HepG2 (cell line): ENCODE results near the gene ENTPD2. TPM values are rescaled to one million over a fixed set of nuclear protein-coding genes. Genes with fewer than 3 reads are reported as not detected.

Experiments used
- ATAC-seq: fragments of 200-7000 bp; cut with Tn5 transposase; 3 replicates; pipeline ENCODE4 v1.9.1; 2020; ENCODE audit warnings: mild to moderate bottlenecking, moderate library complexity
- BruUV-seq: library from RNA; stranded (reverse); fragments of 400-500 nt; replicated peaks from 2 replicates; lab custom pipeline; 2021; lab: Mats Ljungman, UMichigan
- CTCF ChIA-PET: fragments of 300-600 bp; formaldehyde crosslinking; extraction: SDS; loops from one replicate; lab custom pipeline; 2021; ENCODE audit warnings: low total read pairs, inconsistent platforms, low intra/inter-chr PET ratio; lab: Yijun Ruan, JAX
- POLR2A ChIA-PET: fragments of 350-600 bp; sonication (Branson Sonifier 250); formaldehyde crosslinking; loops from one replicate; lab custom pipeline; 2020; ENCODE audit warnings: antibody characterized with exemption, inconsistent platforms; lab: Yijun Ruan, JAX
- DNase-seq: peaks from one replicate; pipeline ENCODE4 v3.0.0-alpha.2; 2015; ENCODE audit warnings: low spot score
- FAIRE-seq: peaks from 3 replicates; lab custom pipeline; 2011; peaks lifted over from hg19 to GRCh38; lab: Jason Lieb, UNC
- H2AFZ ChIP-seq: one replicate; pipeline ENCODE4 v1.6.1; 2011; ENCODE audit warnings: low read length, inconsistent platforms
- H3K27ac ChIP-seq: fragments of 300-600 bp; 3 replicates; pipeline ENCODE4 v1.8.0; 2011; ENCODE audit warnings: mixed run types, mild to moderate bottlenecking, mixed read lengths, low read length, inconsistent platforms; ENCODE audit not compliant: insufficient read depth; ENCODE audit errors: extremely low read length
- H3K27me3 ChIP-seq, 2 experiments: fragments of 200-600 bp in 1 of 2; 2 replicates in 1 of 2; 3 replicates in 1 of 2; pipeline versions ENCODE4 v1.6.0 to v1.8.0; 2011; ENCODE audit warnings: low read length in 2 of 2, mild to moderate bottlenecking in 2 of 2, moderate library complexity in 2 of 2, inconsistent platforms in 1 of 2; ENCODE audit not compliant: insufficient read depth in 2 of 2, control insufficient read depth in 1 of 2
- H3K36me3 ChIP-seq, 2 experiments: fragments of 200-600 bp in 1 of 2; replicated peaks in 1 of 2; 2 replicates in 1 of 2; 3 replicates in 1 of 2; pipeline versions ENCODE4 v1.5.1 to v1.8.0; 2011; ENCODE audit warnings: low read length in 2 of 2, inconsistent platforms in 1 of 2; ENCODE audit not compliant: insufficient read depth in 2 of 2, control insufficient read depth in 1 of 2
- H3K4me1 ChIP-seq: 2 replicates; pipeline ENCODE4 v1.5.1; 2012; ENCODE audit warnings: low read length, inconsistent platforms; ENCODE audit not compliant: insufficient read depth
- H3K4me2 ChIP-seq: 2 replicates; pipeline ENCODE4 v1.6.0; 2011; ENCODE audit warnings: low read depth, low read length, inconsistent platforms
- H3K4me3 ChIP-seq, 3 experiments: fragments of 200-600 bp in 1 of 3; sonication (generic), shearing (Covaris generic) in 1 of 3; replicated peaks in 1 of 3; 2 replicates each; pipeline ENCODE4 v1.5.1; 2011 to 2016; ENCODE audit warnings: low read length in 3 of 3, inconsistent platforms in 2 of 3, low read depth in 2 of 3, mild to moderate bottlenecking in 2 of 3, control low read depth in 1 of 3, mixed read lengths in 1 of 3; ENCODE audit not compliant: insufficient read depth in 1 of 3
- H3K79me2 ChIP-seq: one replicate; pipeline ENCODE4 v1.6.1; 2011; ENCODE audit warnings: low read length, inconsistent platforms; ENCODE audit not compliant: insufficient read depth
- H3K9ac ChIP-seq: 2 replicates; pipeline ENCODE4 v1.6.0; 2011; ENCODE audit warnings: mild to moderate bottlenecking, low read depth, low read length, inconsistent platforms; ENCODE audit not compliant: insufficient read depth
- H3K9me3 ChIP-seq: 2 replicates; pipeline ENCODE4 v1.5.1; 2012; ENCODE audit warnings: mild to moderate bottlenecking, low read length
- H4K20me1 ChIP-seq: 2 replicates; pipeline ENCODE4 v1.6.0; 2011; ENCODE audit warnings: inconsistent platforms, mild to moderate bottlenecking, low read length, moderate library complexity; ENCODE audit not compliant: insufficient read depth
- CEBPB ChIP-seq: IDR thresholded peaks from 2 replicates; pipeline ENCODE4 v1.6.1; 2011; ENCODE audit warnings: low read depth, low read length, improper control_type of control experiment, borderline replicate concordance
- CREB1 ChIP-seq, 2 experiments: fragments of 450-650 bp in 1 of 2; IDR thresholded peaks; 2 replicates each; pipeline ENCODE4 v1.6.1; 2016 to 2017; ENCODE audit warnings: control low read depth in 1 of 2, mild to moderate bottlenecking in 1 of 2, missing compliant biosample characterization in 1 of 2, missing genetic modification characterization in 1 of 2
- ETS1 ChIP-seq: sonication (generic); formaldehyde crosslinking; IDR thresholded peaks from 2 replicates; pipeline ENCODE4 v1.4.0; 2020; ENCODE audit warnings: missing genetic modification reagents
- GZF1 ChIP-seq: sonication (generic); formaldehyde crosslinking; IDR thresholded peaks from 2 replicates; pipeline ENCODE4 v1.5.1; 2020; ENCODE audit warnings: mild to moderate bottlenecking, missing genetic modification reagents
- HIC2 ChIP-seq: sonication (generic); formaldehyde crosslinking; IDR thresholded peaks from 2 replicates; pipeline ENCODE4 v1.9.0; 2022; ENCODE audit warnings: low read depth, missing genetic modification reagents
- HNRNPH1 ChIP-seq: fragments of 200-400 bp; formaldehyde crosslinking; optimal IDR thresholded peaks from 2 replicates; pipeline ENCODE3; 2017; ENCODE audit warnings: mild to moderate bottlenecking, low read depth, low read length
- IRF9 ChIP-seq: sonication (generic); formaldehyde crosslinking; IDR thresholded peaks from 2 replicates; pipeline ENCODE4 v1.8.0; 2022; ENCODE audit warnings: missing genetic modification reagents, mild to moderate bottlenecking, borderline replicate concordance
- KDM3A ChIP-seq: IDR thresholded peaks from 2 replicates; pipeline ENCODE4 v1.6.1; 2018; ENCODE audit warnings: low read depth, missing compliant biosample characterization
- MAF1 ChIP-seq: sonication (generic); formaldehyde crosslinking; IDR thresholded peaks from 2 replicates; pipeline ENCODE4 v1.5.0; 2020; ENCODE audit warnings: missing genetic modification reagents, borderline replicate concordance
- SETDB1 ChIP-seq: sonication (generic); formaldehyde crosslinking; IDR thresholded peaks from 2 replicates; pipeline ENCODE4 v1.5.1; 2020; ENCODE audit warnings: missing genetic modification reagents, mild to moderate bottlenecking, borderline replicate concordance
- SKIL ChIP-seq: sonication (generic); formaldehyde crosslinking; IDR thresholded peaks from 2 replicates; pipeline ENCODE4 v1.8.0; 2022; ENCODE audit warnings: missing genetic modification reagents, mild to moderate bottlenecking, moderate library complexity, borderline replicate concordance
- ZBTB4 ChIP-seq: sonication (generic); formaldehyde crosslinking; IDR thresholded peaks from 2 replicates; pipeline ENCODE4 v1.4.0; 2020; ENCODE audit warnings: missing genetic modification reagents, mild to moderate bottlenecking, borderline replicate concordance
- ZNF790 ChIP-seq: sonication (generic); formaldehyde crosslinking; IDR thresholded peaks from 2 replicates; pipeline ENCODE4 v1.8.0; 2022; ENCODE audit warnings: missing genetic modification reagents, mild to moderate bottlenecking, borderline replicate concordance
- WGBS: methylation state at CpG from one replicate; pipeline ENCODE4 v1.1.6; 2017; ENCODE audit warnings: low lambda C conversion rate; 5-methylcytosine and 5-hydroxymethylcytosine counted together
- in situ Hi-C: cut with HindIII; loops from 2 replicates; pipeline ENCODE4 v1.10.0; 2017; ENCODE audit warnings: low pct_unique_long_range_greater_than_20kb; ENCODE audit not compliant: extremely low pct_ligation_motif_present
- intact Hi-C: fragments of 100-400 bp; cut with micrococcal nuclease; formaldehyde crosslinking; loops from one replicate; pipeline ENCODE4 v1.10.0; 2022; ENCODE audit not compliant: unreplicated experiment
- polyA plus RNA-seq, 8 experiments: library from polyadenylated mRNA; depleted of rRNA in 3 of 8; stranded (reverse) in 7 of 8; unstranded in 1 of 8; fragments of >200 nt; fragmentation: Illumina TruSeq in 4 of 8; extraction: Trizol in 4 of 8; gene quantifications; 2 replicates each; pipeline versions ENCODE4 v1.2.1 to v1.2.3, GENCODE V29; 2011 to 2016; ENCODE audit warnings: low read depth in 4 of 8, missing spikeins in 1 of 8, mixed read lengths in 1 of 8; ENCODE audit not compliant: insufficient read depth in 1 of 8
- total RNA-seq, 5 experiments: library from RNA; depleted of rRNA; stranded (reverse); fragments of >200 nt; fragmentation: Illumina TruSeq; extraction: Trizol; gene quantifications; 2 replicates each; pipeline ENCODE4 v1.2.3, GENCODE V29; 2016; ENCODE audit warnings: low read depth in 1 of 5

The ENTPD2 gene
- total and polyA plus RNA-seq, 2 of the 13 experiments (the other 11 are each of a cell fraction or from before 2014, with no cell fraction given), result 0.95 to 3.2 TPM

- ATAC-seq (no peak), FAIRE-seq (no peak)
- no TSS peak for BruUV-seq
- TF ChIP-seq HNRNPH1, result no peak
- TF ChIP-seq MAF1 (CRISPR knock-in tag), result no peak
- no peak for TF ChIP-seq ZBTB4 (CRISPR knock-in tag)
- TF ChIP-seq SETDB1 (CRISPR knock-in tag), result no peak
- no peak for TF ChIP-seq CREB1 (IDR thresholded peaks at IDR 0.05)
- TF ChIP-seq CREB1 (CRISPR knock-in tag; IDR thresholded peaks at IDR 0.05), result no peak
- no peak for TF ChIP-seq GZF1 (CRISPR knock-in tag)
- TF ChIP-seq SKIL (CRISPR knock-in tag), result no peak
- no peak for TF ChIP-seq ETS1 (CRISPR knock-in tag)
- no peak for TF ChIP-seq ZNF790 (CRISPR knock-in tag)
- no peak for TF ChIP-seq IRF9 (CRISPR knock-in tag)
- TF ChIP-seq KDM3A (CRISPR knock-in tag), result no peak
- TF ChIP-seq HIC2 (CRISPR knock-in tag), result no peak
- TF ChIP-seq CEBPB, result no peak
Measured at GRCh38 chr9:137011907-137012675, 41.8 kb downstream of the ENTPD2 start.

More at GRCh38 chr9:137011907-137012675, 41.8 kb downstream of the ENTPD2 start:
- intact Hi-C loops, result no loop called here
- no peaks in the 10 kb centered on the region for H3K9me3 ChIP-seq
- H3K27me3 ChIP-seq, result no peaks in the 10 kb centered on the region
- H3K4me1 ChIP-seq, result no peaks in the 10 kb centered on the region
- no peak for DNase-seq
- H3K4me3 ChIP-seq, result no peak overlapping the region
- POLR2A ChIA-PET, result no interaction called here
- no peak overlapping the region for H3K27ac ChIP-seq
- no peaks in the 10 kb centered on the region for H4K20me1 ChIP-seq
- H3K79me2 ChIP-seq, result no peaks in the 10 kb centered on the region
- H3K9ac ChIP-seq, result no peak overlapping the region
- H3K4me2 ChIP-seq, result no peak overlapping the region
- H2AFZ ChIP-seq, result no peak overlapping the region
- peaks cover 1 to 2% of the 10 kb centered on the region in 2 experiments; a peak in 1 of 5 replicates for H3K36me3 ChIP-seq
- CTCF ChIA-PET, result no interaction called here
- WGBS, result 91% methylated on average over 24 of the region's 39 CpGs
- in situ Hi-C loops, result no loop called here
